Subcutaneous abdominal adipose tissue (tissue), 5 donors: Measurements from ENCODE around the gene ELMO1.

ENCODE experiments used
- H3K27ac ChIP-seq: one replicate; pipeline ENCODE4 v1.7.0; 2013; ENCODE audit warnings: low read depth, mild to moderate bottlenecking, inconsistent platforms, low read length, moderate library complexity
- H3K27me3 ChIP-seq, 5 donors: one replicate each; pipeline ENCODE4 v1.7.0; 2013; ENCODE audit warnings: low read length in 5 of 5, inconsistent platforms in 1 of 5; ENCODE audit not compliant: control insufficient read depth in 5 of 5, insufficient read depth in 4 of 5
- H3K36me3 ChIP-seq, 5 donors: one replicate each; pipeline ENCODE4 v1.7.0; 2013; ENCODE audit warnings: low read length in 5 of 5; ENCODE audit not compliant: control insufficient read depth in 5 of 5, insufficient read depth in 5 of 5
- H3K4me1 ChIP-seq, 5 donors: one replicate each; pipeline ENCODE4 v1.7.0; 2013; ENCODE audit warnings: low read length in 5 of 5, mild to moderate bottlenecking in 3 of 5, moderate library complexity in 1 of 5; ENCODE audit not compliant: control insufficient read depth in 5 of 5, insufficient read depth in 5 of 5
- H3K4me3 ChIP-seq, 5 donors: one replicate each; pipeline ENCODE4 v1.7.0; 2013; ENCODE audit warnings: low read length in 5 of 5, low read depth in 1 of 5
- H3K9ac ChIP-seq, 5 donors: one replicate each; pipeline ENCODE4 v1.7.0; 2013; ENCODE audit warnings: low read length in 5 of 5, mild to moderate bottlenecking in 4 of 5, moderate library complexity in 3 of 5
- H3K9me3 ChIP-seq, 5 donors: one replicate each; pipeline ENCODE4 v1.7.0; 2013; ENCODE audit warnings: low read length in 5 of 5; ENCODE audit not compliant: control insufficient read depth in 5 of 5
- donor health status: healthy.
- donor health status: healthy.
- donor health status: healthy.
- donor health status: healthy.
- donor health status: healthy.

Gene ELMO1

GRCh38 chr7:37198906-37199485 is 249.7 kb downstream of the ELMO1 start:
- H3K36me3 ChIP-seq, result peaks cover 0 to 21% (median 7%) of the 10 kb centered on the region in 5 donors
- H3K9me3 ChIP-seq, result no peaks in the 10 kb centered on the region
- no peak overlapping the region for H3K9ac ChIP-seq
- no peak overlapping the region for H3K27ac ChIP-seq
- no peak overlapping the region for H3K4me3 ChIP-seq
- H3K27me3 ChIP-seq, result no peaks in the 10 kb centered on the region
- H3K4me1 ChIP-seq, result peaks cover 2 to 23% (median 18%) of the 10 kb centered on the region in 5 donors

GRCh38 chr7:37198041-37198905 is 250.4 kb downstream of the ELMO1 start:
- Histone ChIP-seq H3K4me1 (peaks cover 2 to 23% (median 18%) of the 10 kb centered on the region in 5 donors), H3K9ac (no peak overlapping the region), H3K4me3 (no peak overlapping the region)

GRCh38 chr7:37197108-37197507 is 251.6 kb downstream of the ELMO1 start:
- no peak overlapping the region for H3K27ac ChIP-seq
- peaks cover 2 to 23% (median 18%) of the 10 kb centered on the region in 5 donors for H3K4me1 ChIP-seq
- peaks cover 0 to 21% (median 4%) of the 10 kb centered on the region in 5 donors for H3K36me3 ChIP-seq
- no peaks in the 10 kb centered on the region for H3K9me3 ChIP-seq
- H3K27me3 ChIP-seq, result no peaks in the 10 kb centered on the region
- H3K4me3 ChIP-seq, result no peak overlapping the region
- no peak overlapping the region for H3K9ac ChIP-seq

More at GRCh38 chr7:37198041-37198905, 250.4 kb downstream of the ELMO1 start:
- peaks cover 0 to 21% (median 7%) of the 10 kb centered on the region in 5 donors for H3K36me3 ChIP-seq
- no peaks in the 10 kb centered on the region for H3K9me3 ChIP-seq
- H3K27ac ChIP-seq, result no peak overlapping the region
- no peaks in the 10 kb centered on the region for H3K27me3 ChIP-seq

DNA sequence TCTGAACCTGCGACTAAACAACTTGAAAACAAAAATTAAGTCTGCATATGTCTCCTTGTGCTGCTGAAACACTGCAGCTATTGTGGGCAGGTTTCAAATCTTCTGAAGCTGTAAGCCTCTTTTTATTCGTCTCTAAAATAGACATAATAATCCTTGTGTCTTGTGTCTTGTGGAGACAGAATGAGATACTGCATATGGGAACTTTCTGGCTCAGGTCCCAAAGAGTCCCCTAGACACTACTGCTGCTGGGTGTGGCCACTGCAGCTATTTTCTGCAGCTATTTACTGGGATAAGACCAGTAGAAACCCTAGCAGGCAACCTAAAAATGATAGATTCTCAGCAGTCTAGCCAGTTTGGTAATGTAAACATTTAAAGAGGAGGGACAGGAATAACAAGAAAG is 252.0 kb downstream of the ELMO1 start:
- no peak overlapping the region for H3K27ac ChIP-seq
- no peak overlapping the region for H3K9ac ChIP-seq
- H3K4me1 ChIP-seq, result peaks cover 2 to 20% (median 18%) of the 10 kb centered on the region in 5 donors
- no peaks in the 10 kb centered on the region for H3K27me3 ChIP-seq
- peaks cover 0 to 25% (median 4%) of the 10 kb centered on the region in 5 donors for H3K36me3 ChIP-seq
- no peak overlapping the region for H3K4me3 ChIP-seq
- H3K9me3 ChIP-seq, result no peaks in the 10 kb centered on the region

DNA sequence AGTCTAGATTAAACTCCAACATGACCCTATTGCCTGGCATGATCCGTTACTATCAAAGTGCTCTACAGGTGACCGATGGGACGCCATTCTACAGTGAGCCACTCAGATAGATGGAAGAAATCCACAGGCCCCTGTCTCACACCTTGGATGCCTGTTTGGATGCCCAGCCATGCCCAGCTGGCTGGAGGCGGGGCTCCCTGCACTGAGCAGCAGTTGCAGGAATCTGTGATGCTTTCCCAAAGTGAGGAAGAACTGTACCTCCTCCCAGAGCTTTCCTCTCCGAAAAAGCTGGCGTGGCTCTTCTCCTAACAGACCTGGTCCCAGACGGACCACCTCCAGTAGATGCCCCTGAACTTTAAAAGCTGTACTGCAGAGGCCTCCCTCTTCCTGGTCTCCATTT is 253.3 kb downstream of the ELMO1 start:
- Histone ChIP-seq H3K27ac (no peak overlapping the region), H3K9me3 (no peaks in the 10 kb centered on the region), H3K4me1 (peaks cover 2 to 13% (median 11%) of the 10 kb centered on the region in 5 donors), H3K27me3 (no peaks in the 10 kb centered on the region), H3K36me3 (peaks cover 0 to 28% (median 4%) of the 10 kb centered on the region in 5 donors), H3K4me3 (no peak overlapping the region), H3K9ac (no peak overlapping the region)

DNA sequence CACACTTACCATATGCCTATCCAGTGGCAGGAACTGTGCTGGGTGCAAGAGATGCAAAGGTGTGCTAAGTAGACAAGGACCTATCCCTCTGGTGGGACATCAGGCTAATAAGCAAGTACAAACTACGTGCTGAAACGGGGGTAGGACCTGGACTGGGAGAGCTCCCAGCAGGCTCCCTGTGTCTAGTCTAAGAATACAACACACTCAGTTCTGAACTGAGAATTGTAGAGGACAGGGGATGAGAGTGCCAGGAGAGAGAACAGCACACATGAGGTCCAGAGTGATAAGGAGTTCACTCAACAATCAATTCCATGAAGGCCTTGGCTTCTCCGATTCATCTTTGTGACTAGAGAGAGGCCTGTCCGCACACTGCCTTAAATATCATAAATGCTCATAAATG is 253.7 kb downstream of the ELMO1 start:
- H3K27ac ChIP-seq, result no peak overlapping the region
- no peak overlapping the region for H3K4me3 ChIP-seq
- H3K9me3 ChIP-seq, result no peaks in the 10 kb centered on the region
- peaks cover 0 to 28% (median 4%) of the 10 kb centered on the region in 5 donors for H3K36me3 ChIP-seq
- no peaks in the 10 kb centered on the region for H3K27me3 ChIP-seq
- peaks cover 2 to 13% (median 11%) of the 10 kb centered on the region in 5 donors for H3K4me1 ChIP-seq
- no peak overlapping the region for H3K9ac ChIP-seq

GRCh38 chr7:37193775-37194135 is 254.9 kb downstream of the ELMO1 start:
- no peaks in the 10 kb centered on the region for H3K27me3 ChIP-seq
- no peak overlapping the region for H3K9ac ChIP-seq
- peaks cover 0 to 28% (median 4%) of the 10 kb centered on the region in 5 donors for H3K36me3 ChIP-seq
- peaks cover 2 to 13% (median 8%) of the 10 kb centered on the region in 5 donors for H3K4me1 ChIP-seq
- H3K4me3 ChIP-seq, result no peak overlapping the region
- H3K9me3 ChIP-seq, result no peaks in the 10 kb centered on the region
- H3K27ac ChIP-seq, result no peak overlapping the region

GRCh38 chr7:37193087-37193774 is 255.4 kb downstream of the ELMO1 start:
- H3K4me1 ChIP-seq, result peaks cover 0 to 8% (median 2%) of the 10 kb centered on the region in 5 donors
- H3K27me3 ChIP-seq, result no peaks in the 10 kb centered on the region
- no peaks in the 10 kb centered on the region for H3K9me3 ChIP-seq
- H3K27ac ChIP-seq, result no peak overlapping the region
- peaks cover 0 to 28% (median 4%) of the 10 kb centered on the region in 5 donors for H3K36me3 ChIP-seq
- no peak overlapping the region for H3K9ac ChIP-seq
- H3K4me3 ChIP-seq, result no peak overlapping the region

DNA sequence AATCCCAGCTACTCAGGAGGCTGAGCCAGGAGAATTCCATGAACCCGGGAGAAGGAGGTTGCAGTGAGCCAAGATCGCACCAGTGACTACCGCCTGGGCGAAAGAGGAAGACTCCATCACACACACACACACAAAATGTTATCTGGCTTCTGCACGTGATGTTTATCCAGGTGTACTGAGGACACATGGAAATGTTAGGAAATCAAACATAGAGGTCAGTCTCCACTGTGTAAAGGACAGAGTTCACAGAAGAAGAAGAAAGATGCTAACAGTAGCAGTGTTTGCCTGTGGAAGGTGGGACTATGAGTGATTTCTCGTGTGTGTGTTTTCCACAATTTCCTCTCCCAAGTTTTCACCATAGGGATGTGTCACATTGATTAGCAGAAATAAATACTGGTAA is 256.9 kb downstream of the ELMO1 start:
- Histone ChIP-seq H3K9ac (no peak overlapping the region), H3K4me1 (peaks cover 0 to 2% (median 0%) of the 10 kb centered on the region in 5 donors), H3K36me3 (peaks cover 0 to 24% (median 4%) of the 10 kb centered on the region in 5 donors), H3K9me3 (no peaks in the 10 kb centered on the region), H3K27ac (no peak overlapping the region), H3K27me3 (no peaks in the 10 kb centered on the region), H3K4me3 (no peak overlapping the region)

GRCh38 chr7:37187179-37187578 is 261.5 kb downstream of the ELMO1 start:
- peaks cover 0 to under 1% (median 0%) of the 10 kb centered on the region in 5 donors for H3K4me1 ChIP-seq
- H3K9me3 ChIP-seq, result no peaks in the 10 kb centered on the region
- no peak overlapping the region for H3K4me3 ChIP-seq
- H3K9ac ChIP-seq, result no peak overlapping the region
- H3K36me3 ChIP-seq, result peaks cover 0 to 7% (median 0%) of the 10 kb centered on the region in 5 donors
- no peak overlapping the region for H3K27ac ChIP-seq
- H3K27me3 ChIP-seq, result no peaks in the 10 kb centered on the region
